ENCODE results near the gene MEGF11.

Gene MEGF11

GRCh38 chr15:65960586-65960985, 293.0 kb downstream of the MEGF11 start:
- no peak for DNase-seq

GRCh38 chr15:65958835-65959234, 294.7 kb downstream of the MEGF11 start:
- no peak for DNase-seq

DNA sequence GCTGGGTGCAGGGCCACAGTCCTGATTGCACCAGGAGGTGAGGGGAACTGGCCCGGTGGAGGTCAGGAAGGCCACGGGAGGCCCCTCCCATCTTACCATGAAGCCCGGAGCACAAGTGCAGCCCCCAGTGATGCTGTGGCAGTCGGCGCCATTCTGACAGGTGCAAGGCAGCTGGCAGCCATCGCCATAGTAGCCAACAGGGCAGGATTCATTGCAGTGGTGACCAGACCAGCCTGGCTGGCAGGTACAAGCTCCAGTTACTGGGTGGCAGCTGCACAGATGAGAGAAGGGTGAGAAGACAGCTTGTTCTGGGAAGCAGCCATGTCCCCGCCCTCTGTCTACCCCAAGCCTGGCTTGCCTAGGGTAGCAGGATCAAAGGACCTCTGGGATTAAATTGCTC, 296.1 kb downstream of the MEGF11 start:
- DNase-seq, result no peak

- DNase-seq, result no peak
Observed at GRCh38 chr15:65956899-65957298, 296.7 kb downstream of the MEGF11 start.

GRCh38 chr15:65956307-65956706, 297.2 kb downstream of the MEGF11 start:
- DNase-seq, result no peak

DNA sequence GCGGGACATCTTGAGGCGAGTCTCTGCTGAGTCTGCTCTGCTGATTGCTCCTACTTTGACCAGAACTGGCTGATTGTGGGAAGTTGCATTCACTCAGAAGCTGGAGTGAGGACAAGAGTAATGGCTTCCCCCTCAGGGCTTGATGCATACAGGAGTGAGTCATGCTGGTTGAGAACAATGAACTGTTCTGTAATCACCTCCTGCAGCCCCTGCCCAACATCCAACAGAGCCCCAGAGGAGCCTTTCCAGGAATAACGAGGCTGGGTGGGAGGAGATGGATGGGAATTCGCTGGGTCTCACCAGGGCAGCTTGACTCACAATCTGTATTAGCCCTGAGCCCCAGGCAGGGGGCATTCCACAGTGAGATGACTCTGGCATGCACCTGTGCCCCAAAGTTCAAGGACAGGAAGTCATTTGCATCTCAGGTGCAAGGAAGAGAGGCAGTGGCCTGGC, 299.2 kb downstream of the MEGF11 start:
- DNase-seq, result no peak

DNA sequence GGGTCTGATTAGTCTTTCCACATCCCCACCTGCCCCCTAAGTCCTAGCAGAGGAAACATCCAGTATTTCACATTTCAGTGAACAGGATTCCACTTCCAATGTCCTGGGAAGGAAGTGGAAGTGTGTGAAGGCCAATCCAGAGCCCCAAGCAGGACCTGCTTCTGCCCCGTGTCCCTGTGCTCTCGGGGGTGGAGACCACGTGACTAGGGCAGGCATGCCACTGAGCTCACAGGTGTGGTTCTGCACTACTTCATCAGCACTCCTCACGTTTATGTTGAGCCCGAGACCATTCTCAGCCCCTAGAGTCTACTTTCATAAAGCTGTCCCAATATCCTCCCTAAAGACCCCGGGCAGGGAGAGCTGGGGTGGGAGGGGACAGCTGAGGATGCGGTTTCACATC, 299.9 kb downstream of the MEGF11 start:
- DNase-seq, result no peak

- no peak for DNase-seq
Observed at GRCh38 chr15:65952391-65953053, 301.0 kb downstream of the MEGF11 start.

- no peak for DNase-seq
Observed at GRCh38 chr15:65951007-65951406, 302.5 kb downstream of the MEGF11 start.

DNA sequence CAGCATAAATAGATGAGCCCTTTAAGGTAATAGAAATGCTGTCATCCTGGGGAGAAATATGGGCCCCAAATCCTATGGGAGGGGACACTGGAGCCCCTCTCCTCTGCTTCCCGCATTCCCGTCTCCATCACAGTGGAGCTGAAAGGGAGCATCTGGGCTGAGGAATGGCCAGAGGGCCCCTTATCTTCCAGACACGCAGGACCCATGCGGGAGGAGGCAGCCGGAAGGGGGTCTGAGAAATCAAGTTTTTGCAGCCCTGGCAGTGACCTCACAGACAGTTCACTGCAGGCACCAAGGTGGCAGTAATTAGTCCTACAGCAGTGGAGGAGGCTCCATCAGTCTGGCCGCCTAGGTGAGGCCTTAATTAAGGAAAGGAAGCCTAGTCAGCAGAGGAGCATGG, 304.1 kb downstream of the MEGF11 start:
- no peak for DNase-seq

GRCh38 chr15:65949011-65949410, 304.5 kb downstream of the MEGF11 start:
- no peak for DNase-seq

GRCh38 chr15:65948383-65948782, 305.2 kb downstream of the MEGF11 start:
- DNase-seq, result no peak

DNA sequence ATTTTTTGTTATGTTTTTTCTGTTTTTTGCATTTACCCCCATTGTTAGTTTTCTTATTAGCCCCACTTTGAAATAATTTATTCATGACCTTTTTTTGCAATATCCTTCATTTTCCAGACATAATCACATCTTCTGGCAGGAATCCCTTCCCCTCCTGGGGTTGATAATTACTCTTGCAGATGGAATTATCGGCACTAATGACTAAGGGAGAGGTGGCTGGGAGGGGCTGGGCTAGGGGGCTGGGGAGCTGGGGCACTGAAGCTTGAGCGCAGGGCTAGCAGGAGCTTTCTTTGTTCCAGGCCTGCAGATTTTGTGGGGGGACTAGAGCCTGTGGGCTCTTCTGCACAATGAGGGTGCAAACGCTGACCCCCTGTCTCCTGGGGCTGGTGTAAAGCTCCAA, 306.5 kb downstream of the MEGF11 start:
- no peak for DNase-seq

DNA sequence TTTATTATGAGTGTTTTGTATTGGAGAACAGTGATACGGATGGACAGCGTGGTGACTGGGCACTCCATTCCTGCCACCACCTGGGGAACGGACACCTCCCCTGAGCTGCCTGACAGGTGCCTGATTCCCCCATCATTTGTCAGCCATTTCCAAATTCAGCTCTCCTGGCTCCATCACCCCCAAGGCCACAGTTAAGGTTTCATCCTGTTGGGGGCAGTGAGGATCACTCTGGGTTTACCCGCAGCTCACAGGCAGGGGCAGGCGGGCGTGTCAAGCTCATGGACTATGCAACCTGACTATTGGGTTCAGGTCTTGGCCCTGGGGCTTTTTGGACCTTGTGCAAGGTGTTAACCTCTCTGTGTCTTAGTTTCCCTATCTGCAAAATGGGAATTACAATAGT, 307.9 kb downstream of the MEGF11 start:
- DNase-seq, result no peak

- DNase-seq, result no peak
Observed at GRCh38 chr15:65944404-65944803, 309.1 kb downstream of the MEGF11 start.

DNA sequence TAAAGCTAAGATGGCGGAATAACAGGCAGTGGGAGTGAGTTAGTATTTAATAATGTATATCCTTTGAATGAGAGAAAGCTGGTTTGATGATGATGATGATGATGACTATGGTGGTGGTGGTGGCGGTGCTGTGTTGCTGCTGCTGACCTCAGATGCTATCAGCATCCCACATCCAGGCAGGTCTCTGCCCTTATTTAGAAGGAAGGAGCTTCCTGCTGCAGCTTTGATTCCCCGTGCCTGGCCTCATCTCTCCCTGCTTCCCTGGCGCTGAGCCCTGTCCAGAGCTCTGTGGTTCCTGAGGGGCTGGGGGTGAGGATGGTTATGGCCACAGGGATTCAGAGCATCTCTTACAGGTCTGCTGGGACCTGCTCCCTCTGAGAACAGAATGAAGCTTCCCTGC, 311.1 kb downstream of the MEGF11 start:
- DNase-seq, result no peak

DNA sequence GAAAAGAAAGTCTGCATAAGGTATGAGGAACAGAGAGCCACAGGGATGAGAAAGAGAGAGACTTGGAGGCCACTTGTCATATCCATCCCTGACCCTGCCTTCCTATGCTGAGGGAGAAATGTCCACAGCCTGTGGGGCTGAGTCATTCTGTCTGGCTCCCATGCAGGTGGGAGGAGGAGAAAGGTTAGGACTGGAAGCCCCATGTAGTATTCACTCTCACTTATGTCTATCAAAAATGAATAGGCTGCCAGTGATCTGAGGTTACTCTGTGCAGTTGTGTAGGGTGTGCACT, 313.0 kb downstream of the MEGF11 start:
- DNase-seq, result no peak

DNA sequence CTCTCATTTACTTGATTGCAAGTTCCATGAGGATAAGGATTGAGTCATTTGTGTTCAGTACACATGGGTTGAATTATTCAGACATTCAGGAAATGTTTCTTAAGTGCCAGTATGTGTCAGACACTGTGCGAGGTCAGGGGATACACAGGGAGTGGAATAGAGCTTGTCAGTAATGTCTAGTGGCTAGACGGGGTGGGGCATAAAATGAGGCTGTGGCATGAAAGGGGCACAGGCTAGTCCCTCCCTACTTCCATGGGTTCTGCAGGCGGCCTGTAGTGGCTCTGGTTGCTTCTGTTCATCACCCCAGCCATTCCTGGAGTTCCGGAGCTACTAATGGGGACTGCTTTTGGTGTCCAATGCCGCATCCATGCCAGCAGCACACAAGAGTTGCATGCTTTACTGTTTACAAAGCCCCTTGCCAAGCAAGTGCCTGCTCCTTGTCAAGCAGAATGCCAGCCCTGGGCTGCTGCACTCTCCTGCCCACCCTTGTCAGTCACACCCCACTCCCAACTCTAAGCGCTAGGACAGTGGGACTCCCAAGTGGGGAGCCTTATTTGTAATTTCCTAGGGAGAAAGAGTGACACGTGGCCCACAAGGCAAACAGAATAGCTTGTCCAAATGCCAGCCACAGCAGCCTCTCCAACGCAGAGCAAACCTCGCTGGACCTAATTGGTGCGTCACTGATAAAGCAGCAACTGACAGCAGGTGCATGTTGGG, 313.5 kb downstream of the MEGF11 start:
- no peak for DNase-seq

GRCh38 chr15:65938604-65939003, 314.9 kb downstream of the MEGF11 start:
- DNase-seq, result no peak

DNA sequence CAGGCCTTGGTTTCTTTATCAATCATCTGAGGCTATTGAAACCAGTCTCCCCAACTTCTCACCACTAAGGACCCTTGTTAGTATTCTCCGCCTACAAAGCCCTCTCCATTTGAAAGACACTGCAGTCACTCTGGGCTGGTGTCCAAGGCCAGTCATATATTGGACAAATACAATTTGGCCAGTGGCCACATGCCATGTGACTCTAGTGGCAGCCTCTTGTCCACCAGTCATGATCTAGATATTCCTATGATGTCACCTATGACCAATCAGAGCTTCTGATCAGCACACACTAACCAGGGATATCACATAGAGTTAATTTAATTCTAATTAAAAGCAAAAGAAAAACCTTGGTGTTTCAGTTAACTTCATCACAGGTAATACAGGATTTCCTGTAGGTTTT, 316.1 kb downstream of the MEGF11 start:
- DNase-seq, result no peak

DNA sequence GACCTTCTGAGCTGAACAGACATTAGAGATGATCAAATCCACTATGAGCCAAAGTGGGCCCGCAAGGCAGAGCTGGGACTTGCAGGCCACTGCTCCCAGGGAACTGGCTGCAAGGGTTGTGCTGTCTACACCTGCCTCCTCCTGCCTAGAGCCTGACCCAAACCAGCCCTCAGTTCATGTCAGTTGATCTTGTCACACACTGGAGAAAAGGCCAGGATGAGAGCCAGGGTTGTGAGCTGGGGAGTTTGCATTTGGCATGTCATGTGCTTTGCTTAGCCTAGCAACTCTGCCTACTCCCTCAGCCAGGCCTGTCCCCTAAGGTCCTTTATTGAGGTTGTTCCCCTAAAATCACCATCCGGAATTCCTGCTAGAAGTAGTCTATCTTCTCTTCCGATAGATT, 316.5 kb downstream of the MEGF11 start:
- no peak for DNase-seq

- DNase-seq, result no peak
Observed at GRCh38 chr15:65936282-65936681, 317.3 kb downstream of the MEGF11 start.

GRCh38 chr15:65935391-65935790, 318.2 kb downstream of the MEGF11 start:
- no peak for DNase-seq

DNA sequence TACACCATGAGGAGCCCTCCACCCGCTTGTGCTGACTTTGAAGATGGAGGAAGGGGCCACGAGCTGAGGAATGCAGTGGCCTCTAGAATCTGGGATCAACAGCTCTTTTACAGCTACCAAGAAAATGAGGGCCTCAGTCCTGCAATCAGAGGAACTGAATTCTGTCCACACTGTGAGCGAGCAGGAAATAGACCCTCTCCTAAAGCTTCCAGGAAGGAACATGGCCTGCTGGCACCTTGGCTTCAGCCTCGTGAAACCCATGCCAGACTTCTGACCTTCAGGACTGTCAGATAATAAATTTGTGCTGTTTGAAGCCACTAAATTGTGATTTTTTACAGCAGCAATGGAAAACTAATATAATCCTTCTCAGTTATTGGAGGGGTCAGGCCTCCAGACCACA, 322.3 kb downstream of the MEGF11 start:
- no peak for DNase-seq

DNA sequence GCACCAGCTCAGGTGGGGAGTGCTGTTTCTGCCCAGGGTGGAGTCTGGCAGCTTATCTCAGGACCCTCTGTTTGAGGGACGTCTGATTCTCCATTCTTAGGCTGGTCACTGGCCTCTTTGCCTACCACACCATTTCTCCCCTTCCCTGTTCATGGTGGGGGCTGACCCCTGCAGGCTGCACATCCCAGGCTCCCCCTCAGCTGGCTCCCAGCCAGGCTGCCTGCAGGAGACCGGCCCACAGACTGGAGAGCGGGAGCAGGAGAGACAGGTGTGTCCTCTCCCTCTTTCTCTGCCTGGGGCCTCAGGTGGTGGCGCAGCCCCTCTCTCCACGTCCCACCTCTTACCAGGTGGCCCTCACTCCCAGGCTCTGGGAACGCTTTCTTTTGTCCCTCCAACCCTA, 323.4 kb downstream of the MEGF11 start:
- DNase-seq, result no peak
